Measurements from ENCODE around the gene PRSS33. TPM values are rescaled to one million over a fixed set of nuclear protein-coding genes. Genes with fewer than 3 reads are reported as not detected.

PRSS33 gene
- total and polyA plus RNA-seq, 9 of the 15 experiments (the other 6 are each of a cell fraction or from before 2014, with no cell fraction given), result not detected

- TF ChIP-seq MGA (IDR thresholded peaks at IDR 0.05) (peak; percentile 12; the same call in 1 of the 2 replicates), POLR2A (conservative IDR thresholded peaks at IDR 0.05) (peak; percentile 31; the same call in 1 of the 2 replicates), ZNF740 (CRISPR knock-in tag; IDR thresholded peaks at IDR 0.05) (0 out of 2 replicates have a peak, but pooled peaks have one; percentile 11), ZNF740 (tag; IDR thresholded peaks at IDR 0.05) (no peak), RBFOX2 (IDR thresholded peaks at IDR 0.05; ENCODE audit: low read depth, low read length) (peak; percentile 65), SLC30A9 (CRISPR knock-in tag; IDR thresholded peaks at IDR 0.05) (no peak), ZC3H8 (IDR thresholded peaks at IDR 0.05) (no peak), ZNF23 (CRISPR knock-in tag; IDR thresholded peaks at IDR 0.05) (no peak), MAFF (IDR thresholded peaks at IDR 0.05; ENCODE audit: low read length) (no peak), TOE1 (IDR thresholded peaks at IDR 0.05; ENCODE audit: borderline replicate concordance) (no peak), TOE1 (CRISPR knock-in tag; IDR thresholded peaks at IDR 0.05; ENCODE audit: borderline replicate concordance, low read depth) (no peak), KLF16 (IDR thresholded peaks at IDR 0.05) (0 out of 2 replicates have a peak, but pooled peaks have one; percentile 46)
Measured at GRCh38 chr16:2765462-2766404, 21.6 kb downstream of the PRSS33 start (continued).

All from K562 (cell line).